SHP77 (cell line): Measurements from ENCODE around the gene SPON1.
"Not testable (repeated sequence)": the region's sequence is repeated elsewhere in the genome, so short reads cannot be mapped to it uniquely, and the experiment has no call there.

Experiments
- DNase-seq, 2 experiments: peaks; one replicate each; lab custom pipeline; 2025; lab: John Stamatoyannopoulos, UW

The SPON1 gene

DNA sequence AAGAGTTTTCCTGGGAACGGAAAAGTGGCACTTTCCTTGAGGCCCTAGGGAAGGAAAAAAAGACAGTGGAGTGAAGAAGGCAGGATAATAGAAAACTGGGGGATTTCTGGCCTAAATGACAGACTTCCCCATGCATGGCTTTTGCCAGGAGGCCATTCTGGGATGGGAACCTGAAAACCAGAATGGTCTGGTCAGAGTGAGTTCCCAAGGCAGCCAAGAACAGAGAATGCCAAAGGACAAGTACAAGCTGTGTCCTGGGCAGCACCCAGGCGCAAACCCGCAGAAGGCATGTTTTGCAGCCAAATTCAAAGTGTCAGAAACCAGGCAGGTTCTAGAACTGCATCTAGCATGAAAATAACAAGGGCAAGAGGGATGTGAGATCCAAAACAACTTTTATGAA lies 162.4 kb downstream of the SPON1 start:
- no peak for DNase-seq

- DNase-seq = no peak
Measured at GRCh38 chr11:14125529-14125928, 163.0 kb downstream of the SPON1 start.

GRCh38 chr11:14127679-14128078 lies 165.2 kb downstream of the SPON1 start:
- DNase-seq = no peak

- no peak for DNase-seq
Measured at GRCh38 chr11:14132312-14132711, 169.8 kb downstream of the SPON1 start.

DNA sequence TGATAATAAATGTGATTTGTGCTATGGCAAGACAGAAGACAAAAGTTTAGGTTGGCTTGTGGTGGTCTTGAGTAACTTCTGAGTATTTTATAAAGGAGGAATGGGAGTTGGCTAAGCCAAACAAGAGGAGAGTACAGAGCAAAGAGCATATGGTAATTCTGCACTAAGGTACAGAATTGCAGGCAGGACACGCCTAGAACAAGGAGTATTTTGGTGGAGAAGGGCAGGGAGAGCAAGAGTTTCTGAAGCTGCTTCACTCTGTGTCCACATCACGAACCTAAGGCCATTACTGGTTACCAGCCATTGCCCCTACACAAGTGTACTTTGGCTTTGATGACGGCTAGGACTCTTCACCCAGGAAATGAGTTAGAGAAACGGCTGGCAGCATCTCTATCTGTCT lies 170.9 kb downstream of the SPON1 start:
- no peak for DNase-seq

GRCh38 chr11:14136561-14136960 lies 174.0 kb downstream of the SPON1 start:
- no peak for DNase-seq

DNA sequence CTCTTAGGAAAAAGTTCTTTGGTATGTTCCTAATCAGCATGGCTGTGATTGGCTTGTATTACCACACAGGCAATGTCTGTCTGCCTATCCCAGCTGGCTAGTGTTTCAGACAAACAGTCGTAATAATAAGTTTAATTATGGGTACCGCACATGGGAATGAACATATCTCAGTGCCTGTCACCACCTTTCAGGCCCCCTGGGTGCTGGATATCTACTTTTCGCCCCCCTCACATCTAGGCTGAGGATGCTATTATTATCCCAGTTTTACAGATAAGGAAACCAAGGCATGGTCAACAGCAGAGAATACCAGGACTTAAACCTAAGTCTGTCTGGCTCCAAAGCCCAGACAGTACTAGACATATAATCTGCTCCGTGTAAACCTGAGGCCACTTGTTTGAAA lies 174.8 kb downstream of the SPON1 start:
- no peak for DNase-seq

GRCh38 chr11:14140991-14141390 lies 178.5 kb downstream of the SPON1 start:
- DNase-seq = no peak

- no peak for DNase-seq
Measured at GRCh38 chr11:14141676-14142075, 179.2 kb downstream of the SPON1 start.

- DNase-seq = no peak
Measured at GRCh38 chr11:14144934-14145333, 182.4 kb downstream of the SPON1 start.

- DNase-seq = peak in 1 of 2 experiments; percentile 15
Measured at GRCh38 chr11:14148653-14149273, 186.2 kb downstream of the SPON1 start.

GRCh38 chr11:14149683-14150082 lies 187.2 kb downstream of the SPON1 start:
- no peak for DNase-seq

- no peak for DNase-seq
Measured at GRCh38 chr11:14150878-14151277, 188.4 kb downstream of the SPON1 start.

DNA sequence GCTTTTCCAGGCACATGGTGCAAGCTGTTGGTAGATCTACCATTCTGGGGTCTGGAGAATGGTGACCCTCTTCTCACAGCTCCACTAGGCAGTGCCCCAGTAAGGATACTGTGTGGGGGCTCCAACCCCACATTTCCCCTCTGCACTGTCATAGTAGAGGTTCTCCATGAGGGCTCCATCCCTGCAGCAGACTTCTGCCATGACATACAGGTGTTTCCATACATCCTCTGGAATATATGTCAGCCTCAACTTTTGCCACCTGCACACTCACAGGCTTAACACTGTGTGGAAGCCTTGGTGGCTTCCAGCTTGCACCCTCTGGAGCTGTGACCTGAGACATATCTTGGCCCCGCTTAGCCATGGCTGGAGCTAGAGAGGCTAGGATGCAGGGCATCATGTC lies 191.6 kb downstream of the SPON1 start:
- DNase-seq = not testable (repeated sequence)

- DNase-seq = no peak
Measured at GRCh38 chr11:14158393-14158792, 195.9 kb downstream of the SPON1 start.

- no peak for DNase-seq
Measured at GRCh38 chr11:14163576-14163975, 201.1 kb downstream of the SPON1 start.

DNA sequence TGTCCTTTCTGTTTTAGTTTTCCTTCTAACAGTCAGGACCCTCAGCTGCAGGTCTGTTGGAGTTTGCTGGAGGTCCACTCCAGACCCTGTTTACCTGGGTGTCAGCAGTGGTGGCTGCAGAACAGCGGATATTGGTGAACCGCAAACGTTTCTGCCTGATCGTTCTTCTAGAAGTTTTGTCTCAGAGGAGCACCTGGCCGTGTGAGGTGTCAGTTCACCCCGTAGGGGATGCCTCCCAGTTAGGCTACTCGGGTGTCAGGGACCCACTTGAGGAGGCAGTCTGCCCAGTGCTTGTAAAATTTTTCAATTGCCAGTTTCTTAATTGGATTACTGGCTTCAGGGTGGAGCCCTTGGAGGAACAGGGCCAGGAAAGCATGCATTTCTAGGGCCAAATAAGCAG lies 211.2 kb downstream of the SPON1 start:
- not testable (repeated sequence) for DNase-seq

GRCh38 chr11:14179116-14179820 lies 216.7 kb downstream of the SPON1 start:
- no peak for DNase-seq

DNA sequence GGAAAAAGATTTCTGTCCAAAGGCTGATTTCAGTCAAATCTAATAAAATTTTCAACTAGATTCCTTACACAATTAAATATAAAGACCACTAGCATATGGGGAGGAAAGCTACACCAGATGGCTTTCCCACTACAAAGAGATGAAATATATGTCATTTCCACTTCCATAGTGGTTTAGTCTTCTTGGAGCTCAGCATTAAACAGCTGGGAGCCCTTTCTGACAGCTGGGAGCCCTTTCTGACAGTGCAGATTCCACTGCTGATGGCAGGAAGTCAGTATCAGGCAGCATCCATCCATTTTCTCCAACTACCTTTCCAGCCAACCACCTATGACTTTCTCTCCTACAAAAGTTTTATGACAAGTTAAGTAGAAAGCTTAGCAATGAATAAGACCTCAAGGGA lies 218.6 kb downstream of the SPON1 start:
- no peak for DNase-seq

DNA sequence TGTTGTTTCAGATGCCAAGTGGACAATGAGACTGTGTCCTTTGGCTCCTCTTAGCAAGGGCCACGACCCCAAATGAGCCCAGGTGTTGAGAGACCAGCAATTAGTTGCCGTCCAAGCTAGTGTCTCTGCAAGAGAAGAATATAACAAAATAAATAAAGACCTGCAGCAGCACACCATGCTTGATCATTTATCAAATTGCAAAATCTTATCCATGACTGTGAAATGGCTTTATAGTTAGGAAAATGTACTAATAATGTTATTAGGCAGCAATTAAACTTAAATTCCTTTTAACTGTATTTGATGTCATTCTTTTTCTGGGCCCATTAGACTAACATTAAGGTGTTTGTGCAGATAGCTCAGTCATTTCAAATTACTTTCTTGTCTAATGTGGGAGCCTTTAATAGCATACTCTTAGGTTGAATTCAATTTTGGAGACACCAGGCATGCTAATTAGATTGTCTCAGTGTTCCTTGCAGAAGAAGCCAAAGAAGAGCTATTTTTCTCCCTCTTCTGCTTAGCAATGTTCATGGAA lies 220.4 kb downstream of the SPON1 start:
- no peak for DNase-seq

DNA sequence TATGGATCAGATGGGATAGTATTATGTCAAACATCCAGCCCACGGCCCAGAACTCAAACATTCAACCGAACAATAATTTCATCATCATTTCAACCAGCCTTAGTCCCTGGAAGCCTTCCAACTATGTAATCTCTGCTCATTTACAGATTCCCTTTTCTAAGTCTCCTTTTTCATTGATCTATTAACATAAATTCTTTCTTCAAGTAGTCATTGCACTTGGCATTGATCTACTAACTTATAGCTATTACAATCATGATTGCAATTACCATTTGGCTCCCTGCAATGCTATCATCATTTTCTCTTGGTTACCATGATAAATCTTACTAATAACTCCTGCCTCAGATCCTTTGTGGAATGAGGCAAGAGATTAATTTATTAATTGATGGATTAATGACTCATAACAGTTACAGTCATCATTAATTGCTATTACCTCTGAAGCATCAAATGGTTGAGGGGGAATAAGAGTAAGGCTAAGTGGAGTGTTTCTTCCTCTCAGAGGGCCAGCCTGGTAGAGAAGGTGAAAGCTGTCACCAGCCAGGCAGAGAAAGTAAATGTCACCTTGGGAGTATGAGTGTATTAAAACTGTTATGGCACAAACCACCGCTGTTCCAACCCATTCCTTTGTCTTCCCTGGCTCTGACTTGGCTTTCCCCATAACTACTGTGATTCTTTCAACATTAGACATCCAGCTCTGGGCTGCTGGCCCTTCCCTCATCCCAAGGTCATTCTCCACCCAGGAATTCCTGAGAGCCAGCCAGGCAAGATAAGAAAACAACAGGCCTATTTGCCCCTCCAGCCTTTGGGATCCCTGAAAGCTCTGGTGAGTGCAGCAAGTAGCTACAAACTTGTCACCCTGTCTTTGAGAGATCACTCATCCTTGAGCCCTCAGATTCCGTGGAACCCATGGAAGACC lies 221.8 kb downstream of the SPON1 start:
- no peak for DNase-seq

GRCh38 chr11:14185461-14185860 lies 222.9 kb downstream of the SPON1 start:
- no peak for DNase-seq
